Measurements from ENCODE around the gene NYAP1. TPM values are rescaled to one million over a fixed set of nuclear protein-coding genes. Genes with fewer than 3 reads are reported as not detected.
"Not testable (repeated sequence)": the region's sequence is repeated elsewhere in the genome, so short reads cannot be mapped to it uniquely, and the experiment has no call there.

The NYAP1 gene
- total RNA-seq, result 0.12 TPM in 1 of 2 replicates, not detected in the other

DNA sequence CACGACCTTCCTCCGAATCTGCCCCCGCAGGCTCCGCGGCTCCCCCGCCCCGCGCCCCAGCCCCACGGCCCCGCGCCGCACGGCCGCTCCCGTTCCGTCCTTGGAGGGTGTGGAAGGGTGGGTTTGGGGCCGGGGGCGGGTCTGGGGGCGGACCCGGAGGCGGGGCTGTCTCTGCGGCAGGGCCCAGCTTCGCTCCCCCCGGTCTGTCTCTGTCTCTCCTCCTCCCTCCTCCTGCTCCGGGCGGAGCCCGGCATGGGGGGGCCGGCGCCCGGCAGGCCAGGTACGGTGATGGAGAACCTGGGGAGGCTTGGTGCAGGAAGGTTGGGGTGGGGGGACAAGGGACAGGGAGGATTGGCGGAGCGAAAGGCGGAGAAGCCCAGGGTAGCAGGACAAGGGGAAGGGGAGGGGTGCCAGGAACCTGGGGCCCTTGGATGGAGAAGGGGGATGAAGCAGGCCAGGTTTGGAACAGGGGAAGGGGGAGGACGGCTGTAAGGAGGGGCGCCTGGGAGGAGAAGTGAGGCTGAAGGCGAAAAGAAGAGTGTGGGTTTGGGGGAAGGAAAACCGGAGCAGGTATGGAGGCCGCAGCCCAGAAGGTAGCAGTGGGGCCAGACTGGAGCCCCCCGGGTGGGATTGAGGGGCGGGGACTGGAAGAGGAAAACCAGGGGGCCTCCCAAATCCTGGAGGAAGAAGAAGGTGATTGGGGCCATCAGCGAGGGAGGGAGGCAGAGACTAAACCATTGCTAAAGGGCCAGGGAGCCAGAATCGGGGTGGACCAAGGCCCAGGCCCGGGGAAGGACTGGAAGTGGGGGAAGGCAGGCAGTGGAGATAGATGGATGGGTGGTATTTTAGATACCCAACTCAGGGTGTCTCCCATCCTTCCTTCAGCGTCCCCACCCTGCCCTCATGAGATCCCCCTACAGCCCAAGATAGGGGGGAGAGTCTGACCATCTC is at the start of gene NYAP1:
TSS of gene NYAP1 (plus strand) at position 206 of the 951 bp plus-strand sequence. CDS start 1,385 bp downstream, outside the sequence.
- intact Hi-C loops (cut with micrococcal nuclease), result loop anchor here (1.0 to 2.0 kb wide), 5 partner anchors 15 to 75 kb away; partner anchors contain the start of gene PPP1R35

DNA sequence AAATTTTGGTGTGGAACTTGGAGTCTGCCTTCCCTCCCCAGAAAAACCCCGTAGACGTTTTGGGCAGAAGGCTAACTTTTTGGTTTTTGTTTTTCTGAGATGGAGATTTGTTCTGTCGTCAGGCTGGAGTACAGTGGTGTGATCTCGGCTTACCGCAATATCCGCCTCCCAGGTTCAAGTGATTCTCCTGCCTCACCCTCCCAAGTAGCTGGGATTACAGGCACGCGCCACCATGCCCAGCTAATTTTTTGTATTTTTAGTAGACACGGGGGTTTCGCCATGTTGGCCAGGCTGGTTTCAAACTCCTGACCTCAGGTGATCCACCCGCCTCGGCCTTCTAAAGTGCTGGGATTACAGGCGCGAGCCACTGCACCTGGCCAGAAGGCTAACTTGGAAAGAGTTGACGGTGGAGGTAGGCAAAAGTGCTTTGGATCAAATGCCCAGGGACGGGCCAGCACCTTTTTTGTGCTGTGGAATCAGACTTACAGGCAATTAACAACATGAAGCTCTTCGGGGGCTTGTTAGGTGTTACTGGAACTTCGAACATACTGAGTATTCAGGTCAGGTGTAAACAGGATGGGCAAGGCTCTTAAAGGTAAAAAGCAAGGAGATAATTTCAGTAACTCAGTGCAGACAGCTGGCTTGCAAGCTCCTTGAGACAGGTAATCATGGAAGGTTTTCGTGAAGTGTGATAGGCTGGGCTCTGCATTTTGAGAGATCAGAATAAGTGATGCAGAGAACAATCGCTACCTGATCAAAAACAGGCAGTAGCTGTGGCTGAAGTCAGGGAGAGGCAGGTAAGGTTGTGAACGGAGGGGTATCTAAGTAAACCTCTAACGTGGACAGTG is 49.2 kb upstream of the NYAP1 start:
- intact Hi-C loops (cut with micrococcal nuclease), result no loop called here

DNA sequence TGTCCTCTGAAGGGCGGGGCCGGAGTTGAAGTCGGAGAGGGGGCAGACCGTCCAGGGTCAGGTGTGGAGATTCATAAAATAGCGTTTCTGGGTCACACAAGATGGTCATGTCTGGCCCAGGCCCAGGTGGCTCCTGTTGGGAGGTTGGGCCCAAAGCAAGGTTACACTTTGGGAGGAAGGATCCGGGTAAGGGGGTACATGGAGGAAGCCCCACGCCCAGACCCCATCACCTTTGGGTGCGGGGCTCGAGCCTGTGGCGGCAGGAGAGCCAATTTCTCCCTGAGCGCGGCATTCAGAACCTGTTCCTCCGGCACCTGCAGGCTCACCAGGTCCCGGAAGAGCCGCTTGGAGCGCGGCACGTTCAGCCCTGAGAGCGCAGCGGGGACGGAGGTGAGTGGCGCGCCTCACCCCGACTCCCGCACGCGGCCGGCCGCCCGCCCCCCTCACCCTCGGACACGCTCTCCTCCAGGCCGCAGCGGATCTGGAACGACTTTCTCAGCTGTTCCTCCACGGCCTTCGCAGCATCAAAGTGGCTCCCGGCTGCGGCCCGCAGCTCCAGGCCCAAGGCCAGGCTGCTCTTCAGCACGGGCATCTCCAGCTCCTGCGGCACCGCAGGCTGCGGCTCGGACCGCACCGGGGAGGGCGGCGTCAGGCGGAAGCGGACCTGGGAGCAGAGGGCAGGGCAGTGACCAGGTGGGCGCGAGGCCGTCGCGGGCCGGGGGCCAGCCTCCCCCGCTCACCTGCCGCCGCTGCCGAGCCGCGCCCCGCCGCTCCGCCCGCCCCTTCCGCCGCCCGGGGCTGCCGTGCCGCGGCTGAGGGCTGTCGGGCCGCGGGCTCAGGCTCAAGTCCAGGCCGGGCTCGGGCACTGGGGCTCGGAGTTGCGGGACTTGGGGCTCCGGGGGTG is 48.1 kb upstream of the NYAP1 start:
- intact Hi-C loops (cut with micrococcal nuclease), result loop anchor here (1.0 to 2.0 kb wide), 9 partner anchors 7 to 649 kb away; partner anchors contain the start of genes CNPY4, FBXO24, LRCH4 and MOSPD3

GRCh38 chr7:100437150-100438100 is 46.3 kb upstream of the NYAP1 start:
- intact Hi-C loops (cut with micrococcal nuclease), result loop anchor here (2.0 kb wide), 1 partner anchor 647 kb away; the partner anchor contains the start of gene TRIM56

GRCh38 chr7:100438172-100438571 is 45.6 kb upstream of the NYAP1 start:
- intact Hi-C loops (cut with micrococcal nuclease), result no loop called here

GRCh38 chr7:100438731-100439130 is 45.0 kb upstream of the NYAP1 start:
- intact Hi-C loops (cut with micrococcal nuclease), result not testable (repeated sequence)

DNA sequence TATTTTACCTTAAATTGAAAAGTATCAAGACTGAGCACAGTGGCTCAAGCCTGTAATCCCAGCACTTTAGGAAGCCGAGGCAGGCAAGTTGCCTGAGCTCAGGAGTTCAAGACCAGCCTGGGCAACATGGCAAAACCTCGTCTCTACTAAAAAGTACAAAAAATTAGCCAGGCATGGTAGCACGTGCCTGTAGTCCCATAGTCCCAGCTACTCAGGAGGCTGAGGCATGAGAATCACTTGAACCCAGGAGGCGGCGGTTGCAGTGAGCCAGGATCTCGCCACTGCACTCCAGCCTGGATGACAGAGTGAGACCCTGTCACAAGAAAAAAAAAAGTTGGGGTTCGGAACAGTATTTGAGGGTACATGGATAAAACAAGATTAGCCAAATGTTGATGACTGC is 44.5 kb upstream of the NYAP1 start:
- intact Hi-C loops (cut with micrococcal nuclease), result not testable (repeated sequence)

DNA sequence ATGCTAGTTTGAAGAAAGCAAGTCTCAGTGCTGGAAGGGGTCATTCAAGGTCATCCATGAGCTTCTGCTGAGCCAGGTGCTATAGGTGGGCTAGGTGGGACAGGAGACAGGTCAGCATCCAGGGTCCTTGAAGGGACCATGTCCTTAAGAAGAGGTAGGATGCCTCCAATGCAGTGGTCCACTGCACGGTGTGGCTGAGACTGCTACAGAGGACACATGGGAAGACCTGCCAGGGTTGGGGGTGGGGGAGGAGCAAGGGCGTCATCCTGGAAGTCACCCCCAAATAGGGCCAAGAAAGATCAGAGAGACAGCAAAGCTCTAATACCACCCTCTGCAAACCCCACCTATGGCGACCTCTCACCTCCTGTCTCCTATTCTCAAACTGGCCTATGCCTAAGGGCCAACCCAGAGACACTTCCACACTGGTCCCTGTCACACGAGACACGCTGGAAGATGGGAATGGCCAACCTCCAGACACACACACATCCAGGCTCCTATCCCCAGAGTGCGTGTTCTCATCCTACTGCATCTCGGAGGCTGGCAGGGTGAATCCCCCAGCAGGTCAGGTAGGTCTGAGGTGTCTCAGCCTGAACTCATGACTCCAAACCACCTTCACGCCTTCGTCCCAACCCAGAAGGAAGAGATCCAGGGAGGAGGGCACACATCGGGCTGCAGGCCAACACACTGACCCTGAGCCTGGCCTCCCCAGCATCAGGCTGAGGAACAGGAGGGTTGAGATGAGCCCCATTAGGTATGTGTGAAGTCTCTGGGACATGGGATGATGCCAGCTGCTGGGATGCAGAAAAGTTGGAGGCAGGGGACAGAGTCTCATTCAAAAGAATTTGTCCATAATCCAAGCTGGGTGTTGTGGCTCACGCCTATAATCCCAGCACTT is 41.8 kb upstream of the NYAP1 start:
- intact Hi-C loops (cut with micrococcal nuclease), result no loop called here

DNA sequence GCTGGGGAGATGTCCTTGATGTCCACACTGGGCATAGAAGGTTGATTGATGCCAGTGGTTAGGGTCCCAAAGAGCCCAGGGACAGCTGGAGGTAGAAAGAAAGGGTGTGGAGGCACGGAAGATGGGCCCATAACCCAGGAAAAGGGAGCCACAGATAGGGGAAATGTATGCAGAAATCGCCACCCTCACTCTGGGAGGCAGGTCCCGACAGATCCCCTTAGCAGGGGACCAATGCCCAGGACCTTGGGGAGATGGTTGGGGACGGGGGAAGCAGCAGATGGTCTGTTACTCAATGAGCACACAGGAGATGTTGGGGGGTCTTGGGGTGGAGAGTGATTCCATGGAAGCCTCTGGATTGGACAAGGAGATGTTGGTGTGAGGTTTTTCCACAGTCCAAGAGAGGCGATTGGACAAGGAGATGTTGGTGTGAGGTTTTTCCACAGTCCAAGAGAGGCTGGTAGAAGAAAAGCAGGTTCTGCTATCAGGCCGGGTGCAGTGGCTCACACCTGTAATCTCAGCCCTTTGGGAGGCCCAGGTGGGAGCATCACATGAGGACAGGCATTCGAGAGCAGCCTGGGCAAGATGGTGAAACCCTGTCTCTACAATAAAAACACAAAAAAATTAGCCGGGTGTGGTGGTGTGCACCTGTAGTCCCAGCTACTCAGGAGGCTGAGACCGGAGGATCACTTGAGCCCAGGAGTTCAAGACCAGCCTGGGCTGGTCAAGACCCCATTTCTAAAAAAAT is 40.5 kb upstream of the NYAP1 start:
- intact Hi-C loops (cut with micrococcal nuclease), result no loop called here

- intact Hi-C loops (cut with micrococcal nuclease), result no loop called here
Observed at GRCh38 chr7:100444311-100445278, 39.1 kb upstream of the NYAP1 start.

DNA sequence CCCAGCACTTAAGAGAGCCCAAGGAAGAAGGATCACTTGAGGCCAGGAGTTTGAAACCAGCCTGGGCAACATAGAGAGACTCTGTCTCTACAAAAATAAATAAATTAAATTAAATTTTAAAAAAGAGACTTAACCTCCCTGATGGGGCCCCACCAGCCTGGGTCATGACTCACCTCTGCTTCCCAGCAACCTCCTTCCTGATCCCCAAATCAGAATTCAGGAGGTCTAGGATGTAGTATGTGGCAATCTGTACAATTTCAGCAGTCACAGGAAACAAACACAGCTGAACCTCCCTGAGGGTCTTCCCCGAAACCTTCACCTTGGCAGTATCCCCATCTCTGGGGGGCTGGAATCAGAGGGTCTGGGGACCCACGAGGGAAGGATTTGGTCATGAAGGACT is 37.7 kb upstream of the NYAP1 start:
- intact Hi-C loops (cut with micrococcal nuclease), result no loop called here

GRCh38 chr7:100447363-100447762 is 36.4 kb upstream of the NYAP1 start:
- intact Hi-C loops (cut with micrococcal nuclease), result not testable (repeated sequence)

DNA sequence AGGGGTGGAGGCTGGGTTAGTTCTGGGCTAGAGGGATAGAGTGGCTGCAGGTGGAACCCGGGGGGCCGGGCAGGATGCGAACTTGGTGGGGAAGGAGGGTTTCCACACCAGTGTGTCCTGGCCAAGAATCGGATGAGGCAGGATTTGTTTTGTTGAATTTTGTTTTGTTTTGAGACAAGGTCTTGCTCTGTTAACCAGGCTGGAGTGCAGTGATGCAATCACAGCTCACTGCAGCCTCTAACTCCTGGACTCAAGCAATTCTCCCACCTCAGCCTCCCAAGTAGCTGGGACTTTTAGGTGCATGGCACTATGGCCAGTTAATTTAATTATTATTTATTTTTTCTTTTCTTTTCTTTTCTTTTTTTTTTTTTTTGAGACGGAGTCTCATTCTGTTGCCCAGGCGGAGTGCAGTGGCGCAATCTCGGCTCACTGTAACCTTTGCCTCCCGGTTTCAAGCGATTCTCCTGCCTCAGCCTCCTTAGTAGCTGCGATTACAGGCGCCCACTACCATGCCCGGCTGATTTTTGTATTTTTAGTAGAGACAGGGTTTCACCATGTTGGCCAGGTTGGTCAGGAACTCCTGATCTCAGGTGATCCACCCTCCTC is 34.4 kb upstream of the NYAP1 start:
- intact Hi-C loops (cut with micrococcal nuclease), result no loop called here

- intact Hi-C loops (cut with micrococcal nuclease), result no loop called here
Observed at GRCh38 chr7:100452513-100452912, 31.2 kb upstream of the NYAP1 start.

DNA sequence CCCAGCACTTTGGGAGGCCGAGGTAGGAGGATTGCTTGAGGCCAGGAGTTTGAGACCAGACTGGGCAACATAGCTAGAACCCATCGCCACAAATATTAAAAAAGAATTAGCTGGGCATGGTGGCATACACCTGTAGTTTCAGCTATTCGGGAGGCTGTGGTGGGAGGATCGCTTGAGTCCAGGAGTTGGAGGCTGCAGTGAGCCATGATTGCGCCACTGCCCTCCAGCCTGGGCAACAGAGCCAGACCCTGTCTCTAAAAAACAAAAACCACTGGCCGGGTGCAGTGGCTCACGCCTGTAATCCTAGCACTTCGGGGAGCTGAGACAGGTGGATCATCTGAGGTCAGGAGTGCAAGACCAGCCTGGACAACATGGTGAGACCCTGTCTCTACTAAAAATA is 29.9 kb upstream of the NYAP1 start:
- intact Hi-C loops (cut with micrococcal nuclease), result not testable (repeated sequence)

GRCh38 chr7:100455206-100455605 is 28.5 kb upstream of the NYAP1 start:
- intact Hi-C loops (cut with micrococcal nuclease), result no loop called here
